Dendritic cell treated with granulocyte-macrophage colony-stimulating factor and Interleukin-4, amounts not matched to agents 40 ng/mL and 50 ng/mL, for 4 days (primary cell): ENCODE data around the gene SLC4A9.
A peak's percentile ranks its signal among the peaks of the same experiment; 100 is the strongest.
"Not testable (repeated sequence)": the region's sequence is repeated elsewhere in the genome, so short reads cannot be mapped to it uniquely, and the experiment has no call there.

ENCODE experiments used
- H3K27ac Mint-ChIP-seq: one replicate; pipeline ENCODE4 v1.8.0; 2022; ENCODE audit warnings: mild to moderate bottlenecking, mixed read lengths
- H3K27me3 Mint-ChIP-seq: one replicate; pipeline ENCODE4 v1.8.0; 2022; ENCODE audit warnings: mild to moderate bottlenecking, mixed read lengths
- H3K36me3 Mint-ChIP-seq: one replicate; pipeline ENCODE4 v1.8.0; 2022; ENCODE audit warnings: low read depth, mixed read lengths
- H3K4me1 Mint-ChIP-seq: one replicate; pipeline ENCODE4 v1.8.0; 2022; ENCODE audit warnings: low read depth, mixed read lengths
- H3K4me3 Mint-ChIP-seq: one replicate; pipeline ENCODE4 v1.8.0; 2022; ENCODE audit warnings: mild to moderate bottlenecking, moderate library complexity, mixed read lengths
- H3K9me3 Mint-ChIP-seq: one replicate; pipeline ENCODE4 v1.8.0; 2022; ENCODE audit warnings: mixed read lengths
- intact Hi-C: fragments of 100-400 bp; cut with micrococcal nuclease; formaldehyde crosslinking; loops from one replicate; pipeline ENCODE4 v1.15.0; 2022

SLC4A9 gene

GRCh38 chr5:140327589-140327988, 32.4 kb upstream of the SLC4A9 start:
- H3K36me3 Mint-ChIP-seq = no peaks in the 10 kb centered on the region
- H3K9me3 Mint-ChIP-seq = no peaks in the 10 kb centered on the region
- no peak overlapping the region for H3K27ac Mint-ChIP-seq
- peaks cover 3% of the 10 kb centered on the region for H3K27me3 Mint-ChIP-seq
- H3K4me3 Mint-ChIP-seq = no peak overlapping the region
- H3K4me1 Mint-ChIP-seq = peaks cover 35% of the 10 kb centered on the region
- intact Hi-C loops = no loop called here

DNA sequence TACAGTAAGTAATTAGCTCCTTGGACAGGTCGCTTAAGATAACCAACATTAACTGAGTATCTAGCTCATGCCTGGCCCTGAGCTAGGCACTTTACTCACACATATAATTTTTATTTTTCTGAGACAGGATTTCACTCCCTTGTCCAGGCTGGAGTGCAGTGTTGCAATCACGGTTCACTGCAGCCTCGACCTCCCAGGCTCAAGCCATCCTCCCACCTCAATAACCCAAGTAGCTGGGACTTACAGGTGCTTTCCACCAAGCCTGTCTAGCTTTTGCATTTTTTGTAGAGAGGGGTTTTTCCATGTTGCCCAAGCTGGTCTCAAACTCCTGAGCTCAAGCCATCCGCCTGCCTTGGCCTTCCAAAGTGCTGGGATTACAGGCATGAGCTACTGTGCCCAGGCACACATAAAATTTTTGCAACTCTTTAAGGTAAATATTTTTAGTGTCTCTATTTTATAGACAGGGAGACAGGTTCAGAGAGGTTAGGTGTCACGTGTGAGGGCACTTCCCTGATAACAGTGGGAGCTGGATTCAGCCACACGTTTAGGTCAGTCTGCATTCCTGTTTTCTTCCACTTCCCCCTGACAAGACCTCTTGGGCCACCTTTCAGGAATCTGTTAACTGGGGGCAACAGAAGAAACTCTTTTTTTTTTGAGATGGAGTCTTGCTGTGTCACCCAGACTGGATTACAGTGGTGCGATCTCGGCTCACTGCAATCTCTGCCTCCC, 31.8 kb upstream of the SLC4A9 start:
- Mint-ChIP-seq H3K4me3 (no peak overlapping the region), H3K27ac (no peak overlapping the region), H3K4me1 (peaks cover 29% of the 10 kb centered on the region), H3K9me3 (no peaks in the 10 kb centered on the region), H3K27me3 (peaks cover 3% of the 10 kb centered on the region), H3K36me3 (no peaks in the 10 kb centered on the region)
- intact Hi-C loops = no loop called here

DNA sequence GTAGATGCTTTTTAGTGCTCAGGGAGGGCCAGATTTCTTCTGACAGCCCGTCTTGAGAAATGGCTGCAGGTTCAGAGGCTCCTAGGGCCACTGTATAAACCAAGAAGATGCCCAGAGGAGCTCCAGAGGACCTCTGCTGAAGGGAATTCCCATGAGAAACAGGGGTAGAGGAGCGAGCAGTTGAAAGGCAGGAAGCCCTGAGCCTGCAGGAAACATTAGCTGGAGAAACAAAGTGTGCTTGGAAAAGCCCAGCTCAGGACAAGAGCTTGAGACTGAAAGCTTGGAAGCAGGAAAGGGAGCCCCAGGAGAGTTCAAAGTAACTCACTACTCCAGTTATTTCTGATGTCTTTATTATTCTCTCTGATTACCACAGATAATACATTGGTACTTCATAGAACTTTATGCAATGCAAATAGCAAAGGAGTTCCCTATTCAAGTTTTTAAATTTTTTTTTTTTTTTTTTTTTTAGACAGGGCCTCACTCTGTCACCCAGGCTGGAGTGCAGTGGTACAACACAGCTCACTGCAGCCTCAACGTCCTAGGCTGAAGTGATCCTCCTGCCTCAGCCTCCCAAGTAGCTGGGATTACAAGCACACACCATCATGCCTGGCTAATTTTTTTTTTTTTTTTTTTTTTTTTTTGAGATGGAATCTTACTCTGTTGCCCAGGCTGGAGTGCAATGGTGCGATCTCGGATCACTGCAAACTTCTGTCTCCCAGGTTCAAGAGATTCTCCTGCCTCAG, 30.1 kb upstream of the SLC4A9 start:
- H3K4me1 Mint-ChIP-seq = peaks cover 12% of the 10 kb centered on the region
- intact Hi-C loops = no loop called here
- peaks cover 3% of the 10 kb centered on the region for H3K27me3 Mint-ChIP-seq
- no peaks in the 10 kb centered on the region for H3K9me3 Mint-ChIP-seq
- H3K36me3 Mint-ChIP-seq = peaks cover 6% of the 10 kb centered on the region
- no peak overlapping the region for H3K27ac Mint-ChIP-seq
- H3K4me3 Mint-ChIP-seq = no peak overlapping the region

DNA sequence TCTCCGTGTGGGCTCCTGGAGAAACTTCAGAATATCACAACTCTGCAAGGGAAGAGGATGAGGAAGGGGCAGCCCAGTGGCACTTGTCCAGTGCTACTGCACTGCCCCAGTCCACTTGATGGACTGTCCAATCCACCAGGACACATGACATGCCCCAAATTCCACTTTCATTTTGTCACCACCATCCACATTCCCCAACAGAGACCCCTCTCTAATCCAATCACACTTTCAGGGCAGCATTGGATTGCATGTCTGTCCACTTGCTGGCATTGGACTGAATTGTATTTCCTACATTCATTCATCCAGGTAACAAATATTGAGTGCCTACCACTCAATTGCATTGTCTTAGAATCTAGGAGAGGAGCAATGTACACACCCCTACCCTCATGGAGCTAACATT, 28.4 kb upstream of the SLC4A9 start:
- Mint-ChIP-seq H3K27ac (no peak overlapping the region), H3K36me3 (peaks cover 17% of the 10 kb centered on the region), H3K4me3 (no peak overlapping the region), H3K9me3 (no peaks in the 10 kb centered on the region), H3K4me1 (peaks cover 16% of the 10 kb centered on the region), H3K27me3 (peaks cover 3% of the 10 kb centered on the region)
- intact Hi-C loops = no loop called here

GRCh38 chr5:140336388-140336787, 23.6 kb upstream of the SLC4A9 start:
- peaks cover 17% of the 10 kb centered on the region for H3K36me3 Mint-ChIP-seq
- peaks cover 43% of the 10 kb centered on the region for H3K4me1 Mint-ChIP-seq
- peak overlapping the region; percentile 5 for H3K27ac Mint-ChIP-seq
- no peaks in the 10 kb centered on the region for H3K9me3 Mint-ChIP-seq
- intact Hi-C loops = no loop called here
- no peaks in the 10 kb centered on the region for H3K27me3 Mint-ChIP-seq
- H3K4me3 Mint-ChIP-seq = no peak overlapping the region

- Mint-ChIP-seq H3K27ac (no peak overlapping the region), H3K4me3 (no peak overlapping the region), H3K9me3 (no peaks in the 10 kb centered on the region), H3K36me3 (peaks cover 17% of the 10 kb centered on the region), H3K4me1 (peaks cover 58% of the 10 kb centered on the region), H3K27me3 (no peaks in the 10 kb centered on the region)
- intact Hi-C loops = no loop called here
Measured at GRCh38 chr5:140337880-140338279, 22.1 kb upstream of the SLC4A9 start.

DNA sequence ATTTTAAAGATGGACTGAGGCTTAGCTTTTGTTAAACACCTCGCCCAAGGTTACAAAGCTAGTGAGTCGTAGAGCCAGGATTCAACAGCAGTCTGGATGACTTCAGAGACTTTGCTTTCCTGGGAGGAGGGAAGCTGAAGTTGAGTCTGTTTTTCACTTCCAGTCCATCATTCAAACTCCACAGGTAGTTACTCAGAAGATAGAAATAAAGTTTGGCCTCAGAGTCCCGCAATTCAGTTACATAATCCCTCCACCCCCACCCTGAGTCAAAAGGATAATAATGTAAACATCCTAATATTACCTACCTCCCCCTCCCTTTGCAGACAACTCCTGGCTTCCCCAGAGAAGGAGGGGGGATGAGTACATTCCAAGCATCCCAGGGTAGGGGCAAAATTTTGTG, 21.7 kb upstream of the SLC4A9 start:
- Mint-ChIP-seq H3K9me3 (no peaks in the 10 kb centered on the region), H3K27me3 (no peaks in the 10 kb centered on the region), H3K27ac (no peak overlapping the region), H3K36me3 (peaks cover 17% of the 10 kb centered on the region), H3K4me1 (peaks cover 63% of the 10 kb centered on the region), H3K4me3 (no peak overlapping the region)
- intact Hi-C loops = no loop called here

DNA sequence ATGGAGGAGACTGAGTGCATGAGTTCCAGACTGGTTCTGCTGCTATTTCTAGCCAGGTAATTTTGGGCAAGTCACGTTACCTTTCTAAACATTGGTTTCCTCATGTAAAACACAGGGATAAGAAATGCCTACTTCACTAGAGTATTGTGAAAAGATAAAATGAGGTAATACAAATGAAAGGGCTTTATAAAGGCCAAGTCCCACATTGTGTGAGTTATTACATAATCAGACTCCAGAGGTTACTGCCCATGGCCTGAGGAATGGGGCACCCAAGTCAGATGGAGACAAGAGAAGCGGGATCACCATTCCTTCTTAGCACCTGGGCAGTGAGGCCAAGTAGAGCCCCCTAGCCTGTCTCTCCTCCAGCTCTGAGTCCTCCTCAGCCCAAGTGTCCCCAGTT, 21.1 kb upstream of the SLC4A9 start:
- Mint-ChIP-seq H3K9me3 (no peaks in the 10 kb centered on the region), H3K4me1 (peaks cover 68% of the 10 kb centered on the region), H3K4me3 (no peak overlapping the region), H3K36me3 (peaks cover 13% of the 10 kb centered on the region), H3K27me3 (no peaks in the 10 kb centered on the region), H3K27ac (no peak overlapping the region)
- intact Hi-C loops = no loop called here

DNA sequence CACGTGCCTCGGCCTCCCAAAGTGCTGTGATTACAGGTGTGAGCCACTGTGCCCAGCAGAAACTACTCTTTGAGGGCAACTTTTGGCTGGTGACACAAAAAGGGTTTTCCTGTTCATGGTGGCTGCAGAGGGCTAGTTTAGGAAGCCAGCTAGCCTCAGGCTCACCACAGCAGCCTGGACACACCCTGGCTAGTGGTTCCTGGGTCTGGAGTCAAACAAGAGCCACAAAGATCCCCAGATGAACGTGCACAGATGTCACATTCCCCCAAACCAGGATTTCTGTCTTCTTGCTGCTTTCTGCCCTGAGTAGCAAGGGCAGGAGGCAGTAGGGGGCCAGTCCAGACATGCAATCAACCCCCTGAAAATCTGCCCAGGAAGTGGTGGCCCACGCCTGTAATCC, 20.4 kb upstream of the SLC4A9 start:
- intact Hi-C loops = no loop called here
- no peak overlapping the region for H3K27ac Mint-ChIP-seq

GRCh38 chr5:140340605-140341121, 19.3 kb upstream of the SLC4A9 start:
- peaks cover 2% of the 10 kb centered on the region for H3K27me3 Mint-ChIP-seq
- peaks cover 80% of the 10 kb centered on the region for H3K4me1 Mint-ChIP-seq
- no peak overlapping the region for H3K4me3 Mint-ChIP-seq
- H3K36me3 Mint-ChIP-seq = peaks cover 10% of the 10 kb centered on the region
- H3K27ac Mint-ChIP-seq = no peak overlapping the region
- H3K9me3 Mint-ChIP-seq = no peaks in the 10 kb centered on the region
- intact Hi-C loops = no loop called here

More for the DNA sequence above, 20.4 kb upstream of the SLC4A9 start:
- Mint-ChIP-seq H3K9me3 (no peaks in the 10 kb centered on the region), H3K4me3 (no peak overlapping the region), H3K4me1 (peaks cover 76% of the 10 kb centered on the region), H3K36me3 (peaks cover 11% of the 10 kb centered on the region), H3K27me3 (no peaks in the 10 kb centered on the region)

DNA sequence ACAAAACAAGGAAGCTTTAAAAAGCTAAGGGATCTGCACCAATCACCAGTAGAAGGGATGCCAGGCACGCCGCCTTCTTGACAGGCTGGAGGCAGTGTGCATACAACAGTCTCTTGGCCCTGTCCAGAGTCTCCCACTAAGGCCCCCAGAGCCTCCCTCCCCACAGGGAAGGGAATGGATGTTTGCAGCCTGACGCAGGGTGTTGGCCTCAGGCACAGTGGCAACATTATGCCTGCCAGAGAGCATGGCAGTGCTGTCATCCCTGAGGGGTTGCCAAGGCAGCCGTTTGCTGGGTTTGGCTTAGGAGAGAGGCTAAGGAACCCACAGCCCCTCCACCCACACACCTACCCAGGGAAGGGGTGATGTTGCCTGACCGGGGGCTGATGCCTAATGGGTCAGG, 18.4 kb upstream of the SLC4A9 start:
- Mint-ChIP-seq H3K27me3 (peaks cover 2% of the 10 kb centered on the region), H3K27ac (peak overlapping the region; percentile 83), H3K9me3 (no peaks in the 10 kb centered on the region), H3K36me3 (peaks cover 6% of the 10 kb centered on the region), H3K4me3 (no peak overlapping the region), H3K4me1 (peaks cover 76% of the 10 kb centered on the region)
- intact Hi-C loops = no loop called here

- peaks cover 2% of the 10 kb centered on the region for H3K27me3 Mint-ChIP-seq
- H3K4me1 Mint-ChIP-seq = peaks cover 76% of the 10 kb centered on the region
- peak overlapping the region; percentile 83 for H3K27ac Mint-ChIP-seq
- peaks cover 5% of the 10 kb centered on the region for H3K36me3 Mint-ChIP-seq
- H3K9me3 Mint-ChIP-seq = no peaks in the 10 kb centered on the region
- H3K4me3 Mint-ChIP-seq = no peak overlapping the region
- intact Hi-C loops = no loop called here
Measured at GRCh38 chr5:140342287-140342686, 17.7 kb upstream of the SLC4A9 start.

- Mint-ChIP-seq H3K4me1 (peaks cover 76% of the 10 kb centered on the region), H3K4me3 (no peak overlapping the region), H3K27ac (peak overlapping the region; percentile 83), H3K9me3 (no peaks in the 10 kb centered on the region), H3K27me3 (peaks cover 2% of the 10 kb centered on the region), H3K36me3 (peaks cover 5% of the 10 kb centered on the region)
- intact Hi-C loops = no loop called here
Measured at GRCh38 chr5:140342896-140343295, 17.1 kb upstream of the SLC4A9 start.

DNA sequence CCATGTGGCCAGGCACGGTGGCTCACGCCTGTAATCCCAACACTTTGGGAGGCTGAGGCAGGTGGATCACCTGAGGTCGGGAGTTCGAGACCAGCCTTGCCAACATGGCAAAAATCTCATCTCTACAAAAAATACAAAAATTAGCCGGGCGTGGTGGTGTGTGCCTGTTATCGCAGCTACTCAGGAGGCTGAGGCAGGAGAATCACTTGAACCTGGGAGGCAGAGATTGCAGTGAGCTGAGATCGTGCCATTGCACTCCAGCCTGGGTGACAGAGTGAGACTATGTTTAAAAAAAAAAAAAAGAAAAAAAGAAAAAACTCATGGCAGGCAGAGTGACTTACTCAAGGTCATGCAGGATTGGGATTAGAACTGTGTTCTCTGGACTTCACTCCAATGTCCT, 16.1 kb upstream of the SLC4A9 start:
- peaks cover 76% of the 10 kb centered on the region for H3K4me1 Mint-ChIP-seq
- peak overlapping the region; percentile 83 for H3K27ac Mint-ChIP-seq
- H3K27me3 Mint-ChIP-seq, H3K9me3 Mint-ChIP-seq, H3K4me3 Mint-ChIP-seq, intact Hi-C loops, H3K36me3 Mint-ChIP-seq: not testable (repeated sequence)
